GM23248 (cell line): ENCODE measurements around the gene FAM149B1.

Experiments used
- EZH2 ChIP-seq: fragments of 200-600 bp; sonication (generic); IDR thresholded peaks from 2 replicates; pipeline ENCODE4 v1.6.1; 2018; ENCODE audit warnings: antibody characterized with exemption, mild to moderate bottlenecking; ENCODE audit not compliant: insufficient read depth, poor library complexity, severe bottlenecking
- EZH2phosphoT487 ChIP-seq: fragments of 200-600 bp; sonication (generic); IDR thresholded peaks from 2 replicates; pipeline ENCODE4 v1.6.1; 2018; ENCODE audit warnings: antibody characterized with exemption, moderate library complexity, mild to moderate bottlenecking, low read depth; ENCODE audit not compliant: insufficient read depth

DNA sequence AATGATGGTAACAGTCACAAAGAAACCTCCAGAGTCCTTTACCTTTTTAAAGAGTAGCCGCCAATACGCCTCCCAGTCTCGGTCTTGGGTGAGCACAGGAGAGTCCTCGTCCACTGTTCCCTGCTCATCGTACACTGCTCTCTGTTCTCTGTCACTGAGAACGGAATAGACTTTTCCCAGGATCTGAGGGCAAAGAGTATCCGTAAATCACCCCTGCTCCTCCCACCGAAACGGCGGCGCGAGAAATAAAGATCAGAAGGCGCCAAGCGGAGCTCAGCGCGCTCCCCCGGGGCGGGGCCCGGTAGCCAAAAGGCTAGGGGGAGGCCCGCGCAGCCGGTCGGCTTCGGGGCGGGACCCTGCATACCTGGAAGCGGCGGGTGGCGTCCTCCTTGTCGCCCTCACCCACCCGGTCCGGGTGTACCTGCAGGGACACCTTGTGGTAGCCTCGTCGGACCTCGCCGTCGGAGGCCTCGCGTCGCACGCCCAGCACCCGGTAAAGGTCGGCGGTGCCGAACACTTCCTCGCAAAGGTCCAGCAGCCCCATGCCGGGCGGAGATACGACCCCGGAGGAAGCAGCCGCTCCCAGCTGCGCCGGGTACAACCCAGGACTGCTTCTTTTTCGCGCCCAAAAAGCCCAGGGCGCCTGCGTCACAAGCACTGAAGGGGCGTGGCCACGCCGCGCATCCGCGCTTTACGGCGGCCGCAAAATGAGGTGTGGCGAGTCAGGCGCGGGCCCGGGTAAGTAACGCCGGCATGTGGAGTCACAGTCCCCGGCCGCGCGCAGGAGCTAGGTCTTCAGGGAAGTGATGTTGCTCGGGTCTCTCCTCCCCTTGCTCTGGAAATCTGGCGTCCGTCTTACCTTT lies 79.0 kb downstream of the FAM149B1 start, which contains the start of gene DNAJC9:
- TF ChIP-seq EZH2phosphoT487 (no peak), EZH2 (no peak)
